ENCODE results near the gene ADIPOR2. TPM values are rescaled to one million over a fixed set of nuclear protein-coding genes. Genes with fewer than 3 reads are reported as not detected.

The ADIPOR2 gene
- total and polyA plus RNA-seq, 2 donors (not counting 1 experiment from before 2014, with no cell fraction given) = 43.1 to 46.1 TPM

GRCh38 chr12:1763153-1763552, 72.3 kb downstream of the ADIPOR2 start:
- Histone ChIP-seq H3K4me2 (ENCODE audit: extremely low read depth, insufficient read depth, low read length) (no peak overlapping the region), H3K9ac (ENCODE audit: insufficient read depth, low read length) (no peak overlapping the region), H4K20me1 (ENCODE audit: control insufficient read depth, extremely low read depth, insufficient read depth, low read length) (peaks cover under 1% of the 10 kb centered on the region), H3K27me3 (ENCODE audit: control insufficient read depth, insufficient read depth, low read length) (no peaks in the 10 kb centered on the region), H3K4me3 (replicated peaks in 1 of 4; ENCODE audit: control extremely low read depth in 1 of 4, insufficient read depth in 1 of 4, low read depth in 3 of 4, low read length in 4 of 4) (no peak overlapping the region), H2AFZ (ENCODE audit: low read length) (no peak overlapping the region), H3K36me3 (ENCODE audit: control insufficient read depth, insufficient read depth, low read length) (no peaks in the 10 kb centered on the region), H3K4me1 (ENCODE audit: control insufficient read depth, extremely low read depth, insufficient read depth, low read length) (peaks cover 2% of the 10 kb centered on the region), H3K27ac (ENCODE audit: insufficient read depth, low read length) (no peak overlapping the region), H3K9me3 (ENCODE audit: control insufficient read depth, insufficient read depth, low read depth, low read length) (no peaks in the 10 kb centered on the region), H3K79me2 (ENCODE audit: control insufficient read depth, insufficient read depth, low read length) (peaks cover 9% of the 10 kb centered on the region)
- no peak for DNase-seq (ENCODE audit: low read depth in 2 of 2)
- TF ChIP-seq EZH2 (IDR thresholded peaks at IDR 0.05; ENCODE audit: low read length, missing control alignments) (no peak), CTCF (conservative IDR thresholded peaks at IDR 0.05 in 1 of 2, IDR thresholded peaks at IDR 0.05 in 1 of 2; ENCODE audit: low read depth in 1 of 2, low read length in 2 of 2) (no peak)

- H3K27me3 ChIP-seq (ENCODE audit: control insufficient read depth, insufficient read depth, low read length) = no peaks in the 10 kb centered on the region
- H2AFZ ChIP-seq (ENCODE audit: low read length) = no peak overlapping the region
- no peak overlapping the region for H3K27ac ChIP-seq (ENCODE audit: insufficient read depth, low read length)
- H3K36me3 ChIP-seq (ENCODE audit: control insufficient read depth, insufficient read depth, low read length) = no peaks in the 10 kb centered on the region
- TF ChIP-seq EZH2 (IDR thresholded peaks at IDR 0.05; ENCODE audit: low read length, missing control alignments) = no peak
- no peak for TF ChIP-seq CTCF (conservative IDR thresholded peaks at IDR 0.05 in 1 of 2, IDR thresholded peaks at IDR 0.05 in 1 of 2; ENCODE audit: low read depth in 1 of 2, low read length in 2 of 2)
- peaks cover 1% of the 10 kb centered on the region for H4K20me1 ChIP-seq (ENCODE audit: control insufficient read depth, extremely low read depth, insufficient read depth, low read length)
- no peak overlapping the region for H3K4me3 ChIP-seq (replicated peaks in 1 of 4; ENCODE audit: control extremely low read depth in 1 of 4, insufficient read depth in 1 of 4, low read depth in 3 of 4, low read length in 4 of 4)
- no peak overlapping the region for H3K4me2 ChIP-seq (ENCODE audit: extremely low read depth, insufficient read depth, low read length)
- peaks cover 8% of the 10 kb centered on the region for H3K79me2 ChIP-seq (ENCODE audit: control insufficient read depth, insufficient read depth, low read length)
- DNase-seq (ENCODE audit: low read depth in 2 of 2) = no peak
- no peaks in the 10 kb centered on the region for H3K9me3 ChIP-seq (ENCODE audit: control insufficient read depth, insufficient read depth, low read depth, low read length)
- no peak overlapping the region for H3K9ac ChIP-seq (ENCODE audit: insufficient read depth, low read length)
- H3K4me1 ChIP-seq (ENCODE audit: control insufficient read depth, extremely low read depth, insufficient read depth, low read length) = no peaks in the 10 kb centered on the region
Measured at GRCh38 chr12:1766110-1766509, 75.2 kb downstream of the ADIPOR2 start.

GRCh38 chr12:1767407-1768090, 76.7 kb downstream of the ADIPOR2 start:
- H3K4me2 ChIP-seq (ENCODE audit: extremely low read depth, insufficient read depth, low read length) = no peak overlapping the region
- H2AFZ ChIP-seq (ENCODE audit: low read length) = no peak overlapping the region
- no peaks in the 10 kb centered on the region for H3K4me1 ChIP-seq (ENCODE audit: control insufficient read depth, extremely low read depth, insufficient read depth, low read length)
- peaks cover 1% of the 10 kb centered on the region for H4K20me1 ChIP-seq (ENCODE audit: control insufficient read depth, extremely low read depth, insufficient read depth, low read length)
- H3K27ac ChIP-seq (ENCODE audit: insufficient read depth, low read length) = no peak overlapping the region
- no peak for TF ChIP-seq EZH2 (IDR thresholded peaks at IDR 0.05; ENCODE audit: low read length, missing control alignments)
- TF ChIP-seq CTCF (conservative IDR thresholded peaks at IDR 0.05 in 1 of 2, IDR thresholded peaks at IDR 0.05 in 1 of 2; ENCODE audit: low read depth in 1 of 2, low read length in 2 of 2) = no peak
- no peak overlapping the region for H3K4me3 ChIP-seq (replicated peaks in 1 of 4; ENCODE audit: control extremely low read depth in 1 of 4, insufficient read depth in 1 of 4, low read depth in 3 of 4, low read length in 4 of 4)
- H3K79me2 ChIP-seq (ENCODE audit: control insufficient read depth, insufficient read depth, low read length) = peaks cover 4% of the 10 kb centered on the region
- no peak overlapping the region for H3K9ac ChIP-seq (ENCODE audit: insufficient read depth, low read length)
- no peaks in the 10 kb centered on the region for H3K9me3 ChIP-seq (ENCODE audit: control insufficient read depth, insufficient read depth, low read depth, low read length)
- H3K36me3 ChIP-seq (ENCODE audit: control insufficient read depth, insufficient read depth, low read length) = no peaks in the 10 kb centered on the region
- H3K27me3 ChIP-seq (ENCODE audit: control insufficient read depth, insufficient read depth, low read length) = no peaks in the 10 kb centered on the region
- no peak for DNase-seq (ENCODE audit: low read depth in 2 of 2)

Data from fibroblast of lung (primary cell).